ENCODE measurements around the gene OCA2. TPM values are rescaled to one million over a fixed set of nuclear protein-coding genes. Genes with fewer than 3 reads are reported as not detected.

Gene OCA2
- polyA plus RNA-seq, 1 donor from 2014 or later = 0.97 TPM

DNA sequence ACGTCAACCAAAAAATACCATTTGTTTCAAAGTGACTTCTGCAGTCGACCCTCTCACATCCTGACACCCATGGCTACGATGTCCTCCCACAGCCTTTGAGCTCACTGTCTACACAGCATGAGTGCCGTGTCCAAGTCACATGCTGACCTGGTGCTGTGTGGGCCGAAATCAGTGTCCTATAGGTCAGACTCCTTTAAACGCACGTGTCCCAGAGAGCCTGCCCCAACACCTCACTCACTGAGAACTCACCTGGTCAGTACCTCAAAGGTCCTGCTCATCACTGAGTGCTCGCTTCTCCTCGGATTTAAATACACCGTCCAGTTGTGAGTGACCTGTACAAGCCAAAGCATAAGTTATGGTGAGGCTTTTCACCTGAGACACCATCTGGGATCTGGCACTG, 83.3 kb downstream of the OCA2 start:
- Histone ChIP-seq H3K9me3 (ENCODE audit: low read length) (no peaks in the 10 kb centered on the region), H3K27ac (ENCODE audit: low read length) (no peak overlapping the region), H3K9me2 (ENCODE audit: insufficient read depth, low read length) (no peaks in the 10 kb centered on the region), H4K20me1 (ENCODE audit: insufficient read depth) (no peaks in the 10 kb centered on the region), H3K79me2 (replicated peaks; ENCODE audit: insufficient read depth, low read length) (no peaks in the 10 kb centered on the region), H3F3A (ENCODE audit: insufficient read depth, low read length, poor library complexity, severe bottlenecking) (no peaks in the 10 kb centered on the region), H3K4me3 (ENCODE audit: low read length) (no peak overlapping the region), H2AFZ (ENCODE audit: low read depth, low read length) (no peak overlapping the region), H3K4me2 (ENCODE audit: low read length) (no peak overlapping the region), H3K36me3 (ENCODE audit: insufficient read depth, low read length) (no peaks in the 10 kb centered on the region), H3K9ac (ENCODE audit: low read length) (no peak overlapping the region), H3K27me3 (ENCODE audit: insufficient read depth, low read depth, low read length) (no peaks in the 10 kb centered on the region)
- no peak for TF ChIP-seq TAF1 (IDR thresholded peaks at IDR 0.05; ENCODE audit: low read depth)
- no peak for TF ChIP-seq POLR2AphosphoS5 (IDR thresholded peaks at IDR 0.05)
- no peak for TF ChIP-seq EZH2 (IDR thresholded peaks at IDR 0.05; ENCODE audit: borderline replicate concordance, insufficient read depth, low read length, poor library complexity, severe bottlenecking)
- TF ChIP-seq, protein P1, sequence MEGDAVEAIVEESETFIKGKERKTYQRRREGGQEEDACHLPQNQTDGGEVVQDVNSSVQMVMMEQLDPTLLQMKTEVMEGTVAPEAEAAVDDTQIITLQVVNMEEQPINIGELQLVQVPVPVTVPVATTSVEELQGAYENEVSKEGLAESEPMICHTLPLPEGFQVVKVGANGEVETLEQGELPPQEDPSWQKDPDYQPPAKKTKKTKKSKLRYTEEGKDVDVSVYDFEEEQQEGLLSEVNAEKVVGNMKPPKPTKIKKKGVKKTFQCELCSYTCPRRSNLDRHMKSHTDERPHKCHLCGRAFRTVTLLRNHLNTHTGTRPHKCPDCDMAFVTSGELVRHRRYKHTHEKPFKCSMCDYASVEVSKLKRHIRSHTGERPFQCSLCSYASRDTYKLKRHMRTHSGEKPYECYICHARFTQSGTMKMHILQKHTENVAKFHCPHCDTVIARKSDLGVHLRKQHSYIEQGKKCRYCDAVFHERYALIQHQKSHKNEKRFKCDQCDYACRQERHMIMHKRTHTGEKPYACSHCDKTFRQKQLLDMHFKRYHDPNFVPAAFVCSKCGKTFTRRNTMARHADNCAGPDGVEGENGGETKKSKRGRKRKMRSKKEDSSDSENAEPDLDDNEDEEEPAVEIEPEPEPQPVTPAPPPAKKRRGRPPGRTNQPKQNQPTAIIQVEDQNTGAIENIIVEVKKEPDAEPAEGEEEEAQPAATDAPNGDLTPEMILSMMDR (IDR thresholded peaks at IDR 0.05; ENCODE audit: poor library complexity, severe bottlenecking) = no peak
- TF ChIP-seq EP300 (conservative IDR thresholded peaks at IDR 0.05; ENCODE audit: poor library complexity, severe bottlenecking) = no peak
- TF ChIP-seq MXI1 (conservative IDR thresholded peaks at IDR 0.05; ENCODE audit: poor library complexity, severe bottlenecking) = no peak
- TF ChIP-seq REST (IDR thresholded peaks at IDR 0.05; ENCODE audit: borderline replicate concordance) = no peak

DNA sequence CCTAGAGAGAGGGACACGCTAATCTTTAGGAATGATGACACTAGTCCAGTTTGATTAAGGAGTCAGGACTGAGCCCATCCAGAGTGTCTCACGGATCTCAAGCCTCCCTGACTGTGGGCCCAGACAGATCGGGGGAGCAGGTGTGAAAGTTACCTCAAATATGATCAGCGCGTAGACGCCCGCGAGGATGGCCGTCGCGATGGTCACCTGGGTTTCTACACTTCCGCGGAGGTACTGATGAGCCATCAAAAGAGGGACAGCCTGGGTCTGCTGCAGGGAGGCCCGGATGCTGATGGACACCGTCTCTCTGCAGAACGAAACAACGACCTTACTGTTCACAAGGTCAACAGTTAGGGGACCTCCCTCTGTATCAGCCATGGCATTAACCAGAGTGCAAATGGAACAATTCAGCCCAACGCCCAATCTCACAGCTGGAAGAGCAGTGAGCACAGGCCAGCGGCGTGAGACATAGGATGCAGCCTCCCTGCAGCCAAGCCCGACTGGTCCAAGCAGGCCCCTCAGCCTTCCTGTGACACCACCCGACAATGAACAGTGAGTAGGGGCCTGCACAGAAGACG, 84.4 kb downstream of the OCA2 start:
- Histone ChIP-seq H3K4me2 (ENCODE audit: low read length) (no peak overlapping the region), H3K27ac (ENCODE audit: low read length) (no peak overlapping the region), H3K9ac (ENCODE audit: low read length) (no peak overlapping the region), H3K27me3 (ENCODE audit: insufficient read depth, low read depth, low read length) (no peaks in the 10 kb centered on the region), H3K4me3 (ENCODE audit: low read length) (no peak overlapping the region), H3K9me2 (ENCODE audit: insufficient read depth, low read length) (no peaks in the 10 kb centered on the region), H2AFZ (ENCODE audit: low read depth, low read length) (no peak overlapping the region), H3F3A (ENCODE audit: insufficient read depth, low read length, poor library complexity, severe bottlenecking) (no peaks in the 10 kb centered on the region), H3K36me3 (ENCODE audit: insufficient read depth, low read length) (no peaks in the 10 kb centered on the region), H3K79me2 (replicated peaks; ENCODE audit: insufficient read depth, low read length) (no peaks in the 10 kb centered on the region), H4K20me1 (ENCODE audit: insufficient read depth) (no peaks in the 10 kb centered on the region), H3K9me3 (ENCODE audit: low read length) (no peaks in the 10 kb centered on the region)
- TF ChIP-seq TAF1 (IDR thresholded peaks at IDR 0.05; ENCODE audit: low read depth) = no peak
- no peak for TF ChIP-seq POLR2AphosphoS5 (IDR thresholded peaks at IDR 0.05)
- no peak for TF ChIP-seq RAD21 (conservative IDR thresholded peaks at IDR 0.05)
- no peak for TF ChIP-seq REST (IDR thresholded peaks at IDR 0.05; ENCODE audit: borderline replicate concordance)
- TF ChIP-seq MXI1 (conservative IDR thresholded peaks at IDR 0.05; ENCODE audit: poor library complexity, severe bottlenecking) = no peak
- TF ChIP-seq, protein P1 (IDR thresholded peaks at IDR 0.05; ENCODE audit: poor library complexity, severe bottlenecking) = no peak
- TF ChIP-seq EZH2 (IDR thresholded peaks at IDR 0.05; ENCODE audit: borderline replicate concordance, insufficient read depth, low read length, poor library complexity, severe bottlenecking) = no peak
- no peak for TF ChIP-seq SMC3 (conservative IDR thresholded peaks at IDR 0.05; ENCODE audit: poor library complexity)
- TF ChIP-seq EP300 (conservative IDR thresholded peaks at IDR 0.05; ENCODE audit: poor library complexity, severe bottlenecking) = no peak

Data from neural cell (in vitro differentiated cells).